ENCODE measurements around the gene CENPT.

DNA sequence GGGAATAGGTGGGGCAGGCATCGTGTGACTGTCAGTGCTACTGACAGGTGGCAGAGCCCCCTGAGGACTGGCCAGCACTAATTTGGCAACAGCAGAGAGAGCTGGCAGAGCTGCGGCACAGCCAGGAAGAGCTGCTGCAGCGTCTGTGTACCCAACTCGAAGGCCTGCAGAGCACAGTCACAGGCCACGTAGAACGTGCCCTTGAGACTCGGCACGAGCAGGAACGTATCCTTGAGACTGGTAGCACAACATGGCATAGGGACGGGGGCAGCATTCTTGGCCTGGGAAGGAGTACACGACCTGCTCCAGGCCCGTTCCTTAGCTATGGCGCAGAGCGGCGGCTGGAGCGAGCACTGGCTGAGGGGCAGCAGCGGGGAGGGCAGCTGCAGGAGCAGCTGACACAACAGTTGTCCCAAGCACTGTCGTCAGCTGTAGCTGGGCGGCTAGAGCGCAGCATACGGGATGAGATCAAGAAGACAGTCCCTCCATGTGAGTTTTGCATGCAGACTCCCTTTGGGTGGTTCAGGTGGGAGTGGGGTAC, 34.2 kb upstream of the CENPT start:
- TF ChIP-seq, protein P1, sequence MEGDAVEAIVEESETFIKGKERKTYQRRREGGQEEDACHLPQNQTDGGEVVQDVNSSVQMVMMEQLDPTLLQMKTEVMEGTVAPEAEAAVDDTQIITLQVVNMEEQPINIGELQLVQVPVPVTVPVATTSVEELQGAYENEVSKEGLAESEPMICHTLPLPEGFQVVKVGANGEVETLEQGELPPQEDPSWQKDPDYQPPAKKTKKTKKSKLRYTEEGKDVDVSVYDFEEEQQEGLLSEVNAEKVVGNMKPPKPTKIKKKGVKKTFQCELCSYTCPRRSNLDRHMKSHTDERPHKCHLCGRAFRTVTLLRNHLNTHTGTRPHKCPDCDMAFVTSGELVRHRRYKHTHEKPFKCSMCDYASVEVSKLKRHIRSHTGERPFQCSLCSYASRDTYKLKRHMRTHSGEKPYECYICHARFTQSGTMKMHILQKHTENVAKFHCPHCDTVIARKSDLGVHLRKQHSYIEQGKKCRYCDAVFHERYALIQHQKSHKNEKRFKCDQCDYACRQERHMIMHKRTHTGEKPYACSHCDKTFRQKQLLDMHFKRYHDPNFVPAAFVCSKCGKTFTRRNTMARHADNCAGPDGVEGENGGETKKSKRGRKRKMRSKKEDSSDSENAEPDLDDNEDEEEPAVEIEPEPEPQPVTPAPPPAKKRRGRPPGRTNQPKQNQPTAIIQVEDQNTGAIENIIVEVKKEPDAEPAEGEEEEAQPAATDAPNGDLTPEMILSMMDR (IDR thresholded peaks at IDR 0.05), result no peak
- TF ChIP-seq ELK1 (IDR thresholded peaks at IDR 0.05; ENCODE audit: low read depth, low read length) (no peak), BCL3 (IDR thresholded peaks at IDR 0.05) (no peak), RAD21 (conservative IDR thresholded peaks at IDR 0.05 in 1 of 2, IDR thresholded peaks at IDR 0.05 in 1 of 2) (no peak), CEBPB (IDR thresholded peaks at IDR 0.05) (no peak), NPAS2 (CRISPR knock-in tag; IDR thresholded peaks at IDR 0.05; ENCODE audit: borderline replicate concordance) (no peak)
- TF ChIP-seq, protein P2, sequence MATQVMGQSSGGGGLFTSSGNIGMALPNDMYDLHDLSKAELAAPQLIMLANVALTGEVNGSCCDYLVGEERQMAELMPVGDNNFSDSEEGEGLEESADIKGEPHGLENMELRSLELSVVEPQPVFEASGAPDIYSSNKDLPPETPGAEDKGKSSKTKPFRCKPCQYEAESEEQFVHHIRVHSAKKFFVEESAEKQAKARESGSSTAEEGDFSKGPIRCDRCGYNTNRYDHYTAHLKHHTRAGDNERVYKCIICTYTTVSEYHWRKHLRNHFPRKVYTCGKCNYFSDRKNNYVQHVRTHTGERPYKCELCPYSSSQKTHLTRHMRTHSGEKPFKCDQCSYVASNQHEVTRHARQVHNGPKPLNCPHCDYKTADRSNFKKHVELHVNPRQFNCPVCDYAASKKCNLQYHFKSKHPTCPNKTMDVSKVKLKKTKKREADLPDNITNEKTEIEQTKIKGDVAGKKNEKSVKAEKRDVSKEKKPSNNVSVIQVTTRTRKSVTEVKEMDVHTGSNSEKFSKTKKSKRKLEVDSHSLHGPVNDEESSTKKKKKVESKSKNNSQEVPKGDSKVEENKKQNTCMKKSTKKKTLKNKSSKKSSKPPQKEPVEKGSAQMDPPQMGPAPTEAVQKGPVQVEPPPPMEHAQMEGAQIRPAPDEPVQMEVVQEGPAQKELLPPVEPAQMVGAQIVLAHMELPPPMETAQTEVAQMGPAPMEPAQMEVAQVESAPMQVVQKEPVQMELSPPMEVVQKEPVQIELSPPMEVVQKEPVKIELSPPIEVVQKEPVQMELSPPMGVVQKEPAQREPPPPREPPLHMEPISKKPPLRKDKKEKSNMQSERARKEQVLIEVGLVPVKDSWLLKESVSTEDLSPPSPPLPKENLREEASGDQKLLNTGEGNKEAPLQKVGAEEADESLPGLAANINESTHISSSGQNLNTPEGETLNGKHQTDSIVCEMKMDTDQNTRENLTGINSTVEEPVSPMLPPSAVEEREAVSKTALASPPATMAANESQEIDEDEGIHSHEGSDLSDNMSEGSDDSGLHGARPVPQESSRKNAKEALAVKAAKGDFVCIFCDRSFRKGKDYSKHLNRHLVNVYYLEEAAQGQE (IDR thresholded peaks at IDR 0.05), result no peak
